ENCODE data around the gene PTPRM. TPM values are rescaled to one million over a fixed set of nuclear protein-coding genes. Genes with fewer than 3 reads are reported as not detected.
A peak's percentile ranks its signal among the peaks of the same experiment; 100 is the strongest.

Gene PTPRM
- polyA plus RNA-seq (ENCODE audit: low read depth in 6 of 6): not detected

GRCh38 chr18:7566567-7567473 lies at the start of gene PTPRM:
PTPRM (plus strand) TSS chr18:7567316; CDS start chr18:7567819, 503 bp downstream.
- peaks cover 0 to 16% (median 3%) of the 10 kb centered on the region in 7 donors for H3K9me3 Mint-ChIP-seq
- H3K27me3 Mint-ChIP-seq: peaks cover 48 to 55% (median 49%) of the 10 kb centered on the region in 3 donors
- no peak within 1 kb of the TSS for H3K27ac Mint-ChIP-seq
- DNase-seq (peak; percentile 9), ATAC-seq (ENCODE audit: low read depth in 2 of 2) (peak; percentile 56 to 65)
- peaks cover 0 to 9% (median 0%) of the 10 kb centered on the region in 3 donors for H3K4me1 Mint-ChIP-seq
- no peaks in the 10 kb centered on the region for H3K36me3 Mint-ChIP-seq
- peak within 1 kb of the TSS in 5 of 8 donors; percentile 16 to 54 (median 37) for H3K4me3 Mint-ChIP-seq

- no peak for ATAC-seq (ENCODE audit: low read depth in 2 of 2)
- H3K27ac Mint-ChIP-seq: peak overlapping the region in 1 of 6 donors; percentile 75
Observed at GRCh38 chr18:7517852-7518251, 49.3 kb upstream of the PTPRM start.

GRCh38 chr18:7520200-7520785 lies 46.8 kb upstream of the PTPRM start:
- no peaks in the 10 kb centered on the region for H3K36me3 Mint-ChIP-seq
- no peaks in the 10 kb centered on the region for H3K4me1 Mint-ChIP-seq
- no peak for DNase-seq

More at GRCh38 chr18:7517852-7518251, 49.3 kb upstream of the PTPRM start:
- Mint-ChIP-seq H3K9me3 (peaks cover 0 to 5% (median 0%) of the 10 kb centered on the region in 7 donors), H3K4me1 (no peaks in the 10 kb centered on the region), H3K4me3 (no peak overlapping the region), H3K27me3 (no peaks in the 10 kb centered on the region), H3K36me3 (no peaks in the 10 kb centered on the region)
- DNase-seq: no peak

GRCh38 chr18:7521226-7521856 lies 45.8 kb upstream of the PTPRM start:
- Mint-ChIP-seq H3K27ac (no peak overlapping the region), H3K9me3 (peaks cover 0 to 5% (median 0%) of the 10 kb centered on the region in 7 donors), H3K27me3 (no peaks in the 10 kb centered on the region), H3K36me3 (no peaks in the 10 kb centered on the region), H3K4me1 (no peaks in the 10 kb centered on the region), H3K4me3 (no peak overlapping the region)
- no peak for DNase-seq
- ATAC-seq (ENCODE audit: low read depth in 2 of 2): no peak

More at GRCh38 chr18:7520200-7520785, 46.8 kb upstream of the PTPRM start:
- peaks cover 0 to 5% (median 0%) of the 10 kb centered on the region in 7 donors for H3K9me3 Mint-ChIP-seq
- H3K4me3 Mint-ChIP-seq: no peak overlapping the region
- H3K27ac Mint-ChIP-seq: no peak overlapping the region
- H3K27me3 Mint-ChIP-seq: no peaks in the 10 kb centered on the region
- ATAC-seq (ENCODE audit: low read depth in 2 of 2): no peak

GRCh38 chr18:7523772-7524171 lies 43.3 kb upstream of the PTPRM start:
- H3K36me3 Mint-ChIP-seq: no peaks in the 10 kb centered on the region
- H3K27me3 Mint-ChIP-seq: peaks cover 0 to 4% (median 0%) of the 10 kb centered on the region in 3 donors
- no peaks in the 10 kb centered on the region for H3K4me1 Mint-ChIP-seq
- no peak overlapping the region for H3K4me3 Mint-ChIP-seq
- no peak overlapping the region for H3K27ac Mint-ChIP-seq
- DNase-seq (no peak), ATAC-seq (ENCODE audit: low read depth in 2 of 2) (no peak)
- peaks cover 0 to 3% (median 0%) of the 10 kb centered on the region in 7 donors for H3K9me3 Mint-ChIP-seq

GRCh38 chr18:7524786-7525185 lies 42.3 kb upstream of the PTPRM start:
- ATAC-seq (ENCODE audit: low read depth in 2 of 2): no peak
- no peak overlapping the region for H3K4me3 Mint-ChIP-seq
- peaks cover 0 to 5% (median 0%) of the 10 kb centered on the region in 3 donors for H3K27me3 Mint-ChIP-seq
- H3K27ac Mint-ChIP-seq: no peak overlapping the region
- no peak for DNase-seq
- no peaks in the 10 kb centered on the region for H3K36me3 Mint-ChIP-seq
- peaks cover 0 to 3% (median 0%) of the 10 kb centered on the region in 7 donors for H3K9me3 Mint-ChIP-seq
- no peaks in the 10 kb centered on the region for H3K4me1 Mint-ChIP-seq

GRCh38 chr18:7532942-7533341 lies 34.2 kb upstream of the PTPRM start:
- no peak for ATAC-seq (ENCODE audit: low read depth in 2 of 2)

GRCh38 chr18:7535436-7536205 lies 31.5 kb upstream of the PTPRM start:
- no peak overlapping the region for H3K4me3 Mint-ChIP-seq
- H3K4me1 Mint-ChIP-seq: no peaks in the 10 kb centered on the region
- H3K36me3 Mint-ChIP-seq: no peaks in the 10 kb centered on the region
- ATAC-seq (ENCODE audit: low read depth in 2 of 2): no peak
- DNase-seq: no peak
- H3K9me3 Mint-ChIP-seq: peaks cover 0 to 8% (median 0%) of the 10 kb centered on the region in 7 donors
- no peak overlapping the region for H3K27ac Mint-ChIP-seq
- peaks cover 0 to 4% (median 0%) of the 10 kb centered on the region in 3 donors for H3K27me3 Mint-ChIP-seq

More at GRCh38 chr18:7532942-7533341, 34.2 kb upstream of the PTPRM start:
- no peaks in the 10 kb centered on the region for H3K36me3 Mint-ChIP-seq
- H3K4me1 Mint-ChIP-seq: no peaks in the 10 kb centered on the region
- no peak for DNase-seq
- peak overlapping the region in 1 of 6 donors; percentile 7 for H3K27ac Mint-ChIP-seq
- no peak overlapping the region for H3K4me3 Mint-ChIP-seq
- H3K9me3 Mint-ChIP-seq: peaks cover 0 to 9% (median 3%) of the 10 kb centered on the region in 7 donors
- H3K27me3 Mint-ChIP-seq: peaks cover 0 to 8% (median 0%) of the 10 kb centered on the region in 3 donors

- Mint-ChIP-seq H3K27me3 (peaks cover 0 to 4% (median 0%) of the 10 kb centered on the region in 3 donors), H3K4me3 (no peak overlapping the region), H3K4me1 (no peaks in the 10 kb centered on the region), H3K27ac (no peak overlapping the region), H3K36me3 (no peaks in the 10 kb centered on the region), H3K9me3 (peaks cover 0 to 8% (median 0%) of the 10 kb centered on the region in 7 donors)
- DNase-seq (no peak), ATAC-seq (ENCODE audit: low read depth in 2 of 2) (no peak)
Observed at GRCh38 chr18:7537145-7537544, 30.0 kb upstream of the PTPRM start.

GRCh38 chr18:7541835-7542234 lies 25.3 kb upstream of the PTPRM start:
- no peak for ATAC-seq (ENCODE audit: low read depth in 2 of 2)
- Mint-ChIP-seq H3K4me1 (no peaks in the 10 kb centered on the region), H3K27ac (no peak overlapping the region), H3K9me3 (peaks cover 0 to 4% (median 0%) of the 10 kb centered on the region in 7 donors), H3K27me3 (peaks cover 0 to 5% (median 0%) of the 10 kb centered on the region in 3 donors), H3K4me3 (no peak overlapping the region), H3K36me3 (no peaks in the 10 kb centered on the region)
- DNase-seq: no peak

- Mint-ChIP-seq H3K4me1 (no peaks in the 10 kb centered on the region), H3K27ac (no peak overlapping the region), H3K9me3 (no peaks in the 10 kb centered on the region), H3K36me3 (no peaks in the 10 kb centered on the region), H3K4me3 (no peak overlapping the region), H3K27me3 (peaks cover 0 to 5% (median 0%) of the 10 kb centered on the region in 3 donors)
- no peak for DNase-seq
- ATAC-seq (ENCODE audit: low read depth in 2 of 2): no peak
Observed at GRCh38 chr18:7544686-7545085, 22.4 kb upstream of the PTPRM start.

- H3K36me3 Mint-ChIP-seq: no peaks in the 10 kb centered on the region
- no peaks in the 10 kb centered on the region for H3K4me1 Mint-ChIP-seq
- H3K27me3 Mint-ChIP-seq: peaks cover 0 to 5% (median 0%) of the 10 kb centered on the region in 3 donors
- no peak overlapping the region for H3K27ac Mint-ChIP-seq
- no peaks in the 10 kb centered on the region for H3K9me3 Mint-ChIP-seq
- no peak for ATAC-seq (ENCODE audit: low read depth in 2 of 2)
- no peak for DNase-seq
- no peak overlapping the region for H3K4me3 Mint-ChIP-seq
Observed at GRCh38 chr18:7545734-7546133, 21.4 kb upstream of the PTPRM start.

GRCh38 chr18:7548221-7548620 lies 18.9 kb upstream of the PTPRM start:
- ATAC-seq (ENCODE audit: low read depth in 2 of 2) (no peak), DNase-seq (no peak)
- Mint-ChIP-seq H3K36me3 (no peaks in the 10 kb centered on the region), H3K27ac (no peak overlapping the region), H3K4me3 (no peak overlapping the region), H3K9me3 (peaks cover 0 to 4% (median 0%) of the 10 kb centered on the region in 7 donors), H3K27me3 (peaks cover 0 to 5% (median 0%) of the 10 kb centered on the region in 3 donors), H3K4me1 (no peaks in the 10 kb centered on the region)

Data from naive B cell (primary cell).